PC-9 (cell line): ENCODE measurements around the gene SON. TPM values are rescaled to one million over a fixed set of nuclear protein-coding genes. Genes with fewer than 3 reads are reported as not detected.
"Not testable (repeated sequence)": the region's sequence is repeated elsewhere in the genome, so short reads cannot be mapped to it uniquely, and the experiment has no call there.

Source experiments
- BruUV-seq: library from RNA; stranded (reverse); fragments of 400-500 nt; replicated peaks from 2 replicates; lab custom pipeline; 2021; lab: Mats Ljungman, UMichigan
- CTCF ChIA-PET: fragments of 300-600 bp; sonication (Branson Sonifier 250); formaldehyde crosslinking; loops from one replicate; lab custom pipeline; 2022; ENCODE audit warnings: antibody characterized with exemption; lab: Charles Lee
- POLR2A ChIA-PET: fragments of 300-600 bp; sonication (Branson Sonifier 250); formaldehyde crosslinking; loops from one replicate; lab custom pipeline; 2022; ENCODE audit warnings: antibody characterized with exemption; ENCODE audit not compliant: unreplicated experiment; lab: Charles Lee
- DNase-seq, 2 experiments: peaks; one replicate each; pipeline versions ENCODE4 v3.0.0 to v3.0.0-alpha.2; 2015 to 2022; ENCODE audit warnings: mixed read lengths in 1 of 2
- H2AFZ ChIP-seq: fragments of 200-600 bp; sonication (generic); 2 replicates; pipeline ENCODE4 v1.8.1; 2017; ENCODE audit warnings: antibody characterized with exemption
- H3F3A ChIP-seq: fragments of 200-600 bp; sonication (generic); 2 replicates; pipeline ENCODE4 v1.8.1; 2017; ENCODE audit warnings: antibody characterized with exemption, mild to moderate bottlenecking, low read depth; ENCODE audit not compliant: insufficient read depth
- H3K27ac ChIP-seq: fragments of 200-600 bp; sonication (generic); 2 replicates; pipeline ENCODE4 v1.6.1; 2016; ENCODE audit warnings: mixed run types
- H3K27me3 ChIP-seq: fragments of 200-600 bp; sonication (generic); 2 replicates; pipeline ENCODE4 v1.6.1; 2016; ENCODE audit warnings: low read depth, mixed run types; ENCODE audit not compliant: insufficient read depth
- H3K36me3 ChIP-seq: fragments of 200-600 bp; sonication (generic); 2 replicates; pipeline ENCODE4 v1.6.1; 2016; ENCODE audit warnings: low read depth, mixed run types
- H3K4me1 ChIP-seq: fragments of 200-600 bp; sonication (generic); replicated peaks from 2 replicates; pipeline ENCODE4 v1.6.1; 2016; ENCODE audit warnings: mixed run types; ENCODE audit not compliant: insufficient read depth
- H3K4me2 ChIP-seq: fragments of 200-600 bp; sonication (generic); 2 replicates; pipeline ENCODE4 v1.6.1; 2017; ENCODE audit warnings: mixed run types
- H3K4me3 ChIP-seq: fragments of 200-600 bp; sonication (generic); 2 replicates; pipeline ENCODE4 v1.6.1; 2016; ENCODE audit warnings: mixed run types
- H3K79me2 ChIP-seq: fragments of 200-600 bp; sonication (generic); 2 replicates; pipeline ENCODE4 v1.6.1; 2017; ENCODE audit warnings: low read depth, mixed run types
- H3K9me2 ChIP-seq: fragments of 200-600 bp; sonication (generic); 2 replicates; pipeline ENCODE4 v1.8.1; 2017; ENCODE audit warnings: mild to moderate bottlenecking; ENCODE audit not compliant: insufficient read depth
- H3K9me3 ChIP-seq: fragments of 200-600 bp; sonication (generic); 2 replicates; pipeline ENCODE4 v1.8.1; 2016; ENCODE audit warnings: low read depth; ENCODE audit not compliant: insufficient read depth
- H4K20me1 ChIP-seq: fragments of 200-600 bp; sonication (generic); 2 replicates; pipeline ENCODE4 v1.8.1; 2017; ENCODE audit not compliant: insufficient read depth
- EZH2 ChIP-seq: fragments of 200-600 bp; sonication (generic); IDR thresholded peaks from 2 replicates; pipeline ENCODE4 v1.8.0; 2017; ENCODE audit warnings: antibody characterized with exemption, low read depth
- intact Hi-C: fragments of 100-400 bp; cut with micrococcal nuclease; formaldehyde crosslinking; loops from one replicate; pipeline ENCODE4 v1.10.0; 2022; ENCODE audit not compliant: unreplicated experiment
- total RNA-seq: library from RNA; stranded (reverse); gene quantifications from 2 replicates; pipeline ENCODE4 v1.2.3, GENCODE V29; 2021
- TF ChIP-seq, protein P1 (sequence below): fragments of 200-600 bp; sonication (generic); conservative IDR thresholded peaks from 2 replicates; pipeline ENCODE4 v1.6.1; 2017; ENCODE audit warnings: mixed run types, antibody characterized with exemption, mild to moderate bottlenecking, moderate library complexity

The SON gene
- total RNA-seq, 1 experiment from 2014 or later: 158 TPM

- H3K9me3 ChIP-seq: no peaks in the 10 kb centered on the region
- H2AFZ ChIP-seq: no peak overlapping the region
- intact Hi-C loops: no loop called here
- H3K36me3 ChIP-seq: 0 out of 2 replicates have a peak, but pooled peaks cover 7% of the 10 kb centered on the region
- no peak overlapping the region for H3K4me2 ChIP-seq
- no peak for TF ChIP-seq EZH2
- TF ChIP-seq, protein P1, sequence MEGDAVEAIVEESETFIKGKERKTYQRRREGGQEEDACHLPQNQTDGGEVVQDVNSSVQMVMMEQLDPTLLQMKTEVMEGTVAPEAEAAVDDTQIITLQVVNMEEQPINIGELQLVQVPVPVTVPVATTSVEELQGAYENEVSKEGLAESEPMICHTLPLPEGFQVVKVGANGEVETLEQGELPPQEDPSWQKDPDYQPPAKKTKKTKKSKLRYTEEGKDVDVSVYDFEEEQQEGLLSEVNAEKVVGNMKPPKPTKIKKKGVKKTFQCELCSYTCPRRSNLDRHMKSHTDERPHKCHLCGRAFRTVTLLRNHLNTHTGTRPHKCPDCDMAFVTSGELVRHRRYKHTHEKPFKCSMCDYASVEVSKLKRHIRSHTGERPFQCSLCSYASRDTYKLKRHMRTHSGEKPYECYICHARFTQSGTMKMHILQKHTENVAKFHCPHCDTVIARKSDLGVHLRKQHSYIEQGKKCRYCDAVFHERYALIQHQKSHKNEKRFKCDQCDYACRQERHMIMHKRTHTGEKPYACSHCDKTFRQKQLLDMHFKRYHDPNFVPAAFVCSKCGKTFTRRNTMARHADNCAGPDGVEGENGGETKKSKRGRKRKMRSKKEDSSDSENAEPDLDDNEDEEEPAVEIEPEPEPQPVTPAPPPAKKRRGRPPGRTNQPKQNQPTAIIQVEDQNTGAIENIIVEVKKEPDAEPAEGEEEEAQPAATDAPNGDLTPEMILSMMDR: no peak
- no peaks in the 10 kb centered on the region for H3K79me2 ChIP-seq
- ChIA-PET CTCF (no interaction called here), POLR2A (no interaction called here)
- DNase-seq: no peak
- H4K20me1 ChIP-seq: no peaks in the 10 kb centered on the region
- H3K27me3 ChIP-seq: no peaks in the 10 kb centered on the region
- H3K27ac ChIP-seq: no peak overlapping the region
- H3K4me1 ChIP-seq: no peaks in the 10 kb centered on the region
- no peaks in the 10 kb centered on the region for H3F3A ChIP-seq
- no peaks in the 10 kb centered on the region for H3K9me2 ChIP-seq
- no peak overlapping the region for H3K4me3 ChIP-seq
- no TSS peak for BruUV-seq
Measured at GRCh38 chr21:33598051-33598450, 55.2 kb downstream of the SON start.

- no peaks in the 10 kb centered on the region for H3K36me3 ChIP-seq
- H3K4me1 ChIP-seq: no peaks in the 10 kb centered on the region; the same call in 1 of the 2 replicates
- no peak overlapping the region for H3K27ac ChIP-seq
- ChIA-PET POLR2A (no interaction called here), CTCF (no interaction called here)
- BruUV-seq: no TSS peak
- H3K27me3 ChIP-seq: no peaks in the 10 kb centered on the region
- no peaks in the 10 kb centered on the region for H3K9me2 ChIP-seq
- no peaks in the 10 kb centered on the region for H4K20me1 ChIP-seq
- H3K4me3 ChIP-seq: no peak overlapping the region
- no peak for DNase-seq
- H2AFZ ChIP-seq: no peak overlapping the region
- H3F3A ChIP-seq: 0 out of 2 replicates have a peak, but pooled peaks cover 5% of the 10 kb centered on the region
- no peaks in the 10 kb centered on the region for H3K9me3 ChIP-seq
- TF ChIP-seq EZH2: no peak
- TF ChIP-seq, protein P1: no peak
- intact Hi-C loops: loop anchor here (5.0 to 10.0 kb wide), 2 partner anchors 284 to 774 kb away; no protein-coding TSS in a partner anchor
- H3K79me2 ChIP-seq: no peaks in the 10 kb centered on the region
- no peak overlapping the region for H3K4me2 ChIP-seq
Measured at GRCh38 chr21:33608559-33608958, 65.7 kb downstream of the SON start.

- Histone ChIP-seq H3K4me1 (no peaks in the 10 kb centered on the region; the same call in 1 of the 2 replicates), H3K9me3 (no peaks in the 10 kb centered on the region), H2AFZ (no peak overlapping the region), H3K27ac (no peak overlapping the region), H3K4me2 (no peak overlapping the region), H3K27me3 (no peaks in the 10 kb centered on the region), H3K79me2 (no peaks in the 10 kb centered on the region), H3K4me3 (no peak overlapping the region), H3F3A (0 out of 2 replicates have a peak, but pooled peaks cover 5% of the 10 kb centered on the region), H3K36me3 (no peaks in the 10 kb centered on the region), H4K20me1 (no peaks in the 10 kb centered on the region), H3K9me2 (no peaks in the 10 kb centered on the region)
- no TSS peak for BruUV-seq
- CTCF ChIA-PET: no interaction called here
- POLR2A ChIA-PET: no interaction called here
- no peak for DNase-seq
- intact Hi-C loops: no loop called here
- no peak for TF ChIP-seq EZH2
- TF ChIP-seq, protein P1: no peak
Measured at GRCh38 chr21:33611006-33611744, 68.3 kb downstream of the SON start.

- H3K9me3 ChIP-seq: not testable (repeated sequence)
Measured at GRCh38 chr21:33617565-33617964, 74.7 kb downstream of the SON start.

More at GRCh38 chr21:33617565-33617964, 74.7 kb downstream of the SON start:
- H3K4me2 ChIP-seq, BruUV-seq, H3K27me3 ChIP-seq, H3K4me1 ChIP-seq, POLR2A ChIA-PET, H3K79me2 ChIP-seq, H4K20me1 ChIP-seq, H3K36me3 ChIP-seq, H3F3A ChIP-seq, intact Hi-C loops, CTCF ChIA-PET, H3K27ac ChIP-seq, H2AFZ ChIP-seq, H3K4me3 ChIP-seq, DNase-seq, H3K9me2 ChIP-seq: not testable (repeated sequence)
